Inferior parietal cortex (tissue), 1 donor: ENCODE data around the gene RPEL1.
A peak's percentile ranks its signal among the peaks of the same experiment; 100 is the strongest.

Experiments used
- DNase-seq: peaks from one replicate; pipeline ENCODE4 v3.0.0-alpha.2; 2016; ENCODE audit errors: extremely low spot score

Gene RPEL1

DNA sequence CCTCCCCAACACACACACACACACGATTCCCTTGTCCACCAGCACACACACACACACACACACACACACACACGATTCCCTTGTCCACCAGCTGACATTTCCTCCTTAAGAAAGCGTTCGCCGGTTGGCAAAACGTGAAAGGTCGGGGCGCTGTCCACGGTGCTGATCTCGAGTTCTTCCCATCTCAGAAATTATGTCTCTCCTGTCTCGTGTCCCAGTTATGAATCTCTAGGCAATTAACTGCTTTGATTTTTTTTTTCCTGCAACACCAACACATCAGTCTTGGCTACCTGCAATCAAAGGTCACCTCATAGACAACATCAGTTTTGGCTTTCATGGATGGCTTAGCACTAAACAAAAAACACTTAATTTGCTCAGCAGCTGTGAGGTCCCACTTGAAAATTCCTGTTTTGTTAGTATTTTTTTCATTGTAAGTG is 33.2 kb downstream of the RPEL1 start:
- no peak for DNase-seq

DNA sequence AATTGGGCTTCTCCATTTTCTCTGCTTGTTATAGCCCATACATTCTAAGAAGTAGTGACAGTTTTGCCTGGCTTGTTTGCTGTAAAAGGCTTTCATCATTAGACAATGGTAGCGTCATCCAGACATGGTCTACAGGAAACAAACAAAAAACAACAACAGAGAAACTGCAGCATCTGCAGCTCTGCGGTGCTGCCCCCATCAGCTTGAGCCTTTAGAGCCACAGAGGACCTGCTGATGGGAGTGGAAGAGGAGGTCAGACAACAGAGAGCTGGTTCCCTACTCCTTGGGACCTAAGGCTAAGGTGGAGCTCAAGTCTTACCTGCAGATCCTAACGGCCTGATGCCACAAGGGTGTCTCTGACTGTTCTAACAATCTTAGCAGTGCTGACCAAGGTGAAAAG is 34.3 kb downstream of the RPEL1 start:
- peak; percentile 7 for DNase-seq

DNA sequence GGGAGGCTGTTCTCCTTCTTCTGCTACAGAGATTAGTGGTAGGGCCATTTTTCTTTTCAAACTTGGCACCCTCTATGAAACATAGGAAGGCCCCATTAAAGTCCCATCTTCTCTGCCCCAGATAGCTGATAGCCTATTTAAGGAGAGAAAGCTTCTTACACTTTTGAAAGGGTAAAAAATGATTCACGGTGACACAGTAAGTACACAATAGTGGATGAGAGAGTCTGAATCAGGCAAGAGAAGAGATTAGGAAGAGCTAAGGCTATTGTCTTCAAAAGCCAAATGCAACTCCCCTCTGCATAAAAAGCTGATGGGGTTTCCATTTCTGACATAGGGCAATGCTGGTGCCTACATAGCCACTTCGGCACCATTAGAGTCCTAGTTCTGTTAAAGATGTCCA is 34.8 kb downstream of the RPEL1 start:
- peak; percentile 22 for DNase-seq

DNA sequence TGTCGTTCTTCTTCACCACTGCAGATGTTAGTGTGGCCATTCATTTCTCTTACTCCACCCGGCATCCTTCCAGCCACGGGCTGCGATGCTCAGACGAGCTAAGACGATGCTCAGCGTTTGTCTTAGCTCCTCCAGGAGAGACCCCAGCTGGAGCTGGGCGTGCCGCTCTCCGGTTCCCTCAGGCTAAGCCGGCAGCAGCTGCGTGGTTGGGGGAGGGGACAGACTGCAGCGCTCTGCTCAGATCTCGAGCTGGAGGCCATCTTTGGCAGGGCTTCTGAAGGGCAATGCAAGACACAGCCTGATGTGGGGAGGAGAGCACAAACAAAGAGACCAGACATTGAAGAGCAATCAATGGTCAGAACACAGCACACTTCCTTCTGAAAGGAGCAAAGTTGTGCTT is 36.1 kb downstream of the RPEL1 start:
- DNase-seq = peak; percentile 53

DNA sequence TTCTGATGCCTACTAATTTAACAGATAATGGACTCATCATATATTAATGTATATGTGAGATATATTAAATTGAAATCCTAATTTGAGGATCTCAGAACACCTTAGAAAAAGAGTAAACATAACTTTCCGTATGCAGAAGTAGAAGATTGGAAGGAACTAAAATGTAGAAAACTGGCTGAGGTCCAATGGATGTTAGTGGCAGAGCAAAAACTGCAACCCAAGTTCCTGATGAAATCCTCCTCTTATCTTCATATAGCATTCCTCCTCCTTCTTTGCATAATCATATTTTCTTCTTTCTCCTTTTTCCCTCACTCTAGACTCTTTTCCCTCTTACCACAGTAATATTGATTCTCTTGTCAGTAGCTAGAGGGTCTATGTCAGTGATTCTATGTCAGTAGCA is 37.3 kb downstream of the RPEL1 start:
- DNase-seq = no peak

DNA sequence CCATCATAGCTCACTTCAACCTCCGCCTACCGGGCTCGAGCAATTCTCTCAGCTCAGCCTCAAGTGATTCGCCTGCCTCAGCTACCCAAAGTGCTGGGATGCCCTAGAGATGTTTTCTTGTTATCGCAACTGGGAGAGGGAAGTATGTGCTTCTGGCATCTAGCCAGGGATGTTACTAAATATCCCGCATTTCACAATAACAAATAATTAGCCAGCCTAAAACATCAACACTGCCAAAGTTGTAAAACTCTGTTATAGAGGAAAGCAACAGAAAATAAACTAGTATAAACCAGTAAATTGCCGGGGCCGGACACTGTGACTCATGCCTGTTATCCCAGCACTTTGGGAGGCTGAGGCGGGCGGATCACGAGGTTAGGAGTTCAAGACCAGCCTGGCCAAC is 38.5 kb downstream of the RPEL1 start:
- no peak for DNase-seq

DNA sequence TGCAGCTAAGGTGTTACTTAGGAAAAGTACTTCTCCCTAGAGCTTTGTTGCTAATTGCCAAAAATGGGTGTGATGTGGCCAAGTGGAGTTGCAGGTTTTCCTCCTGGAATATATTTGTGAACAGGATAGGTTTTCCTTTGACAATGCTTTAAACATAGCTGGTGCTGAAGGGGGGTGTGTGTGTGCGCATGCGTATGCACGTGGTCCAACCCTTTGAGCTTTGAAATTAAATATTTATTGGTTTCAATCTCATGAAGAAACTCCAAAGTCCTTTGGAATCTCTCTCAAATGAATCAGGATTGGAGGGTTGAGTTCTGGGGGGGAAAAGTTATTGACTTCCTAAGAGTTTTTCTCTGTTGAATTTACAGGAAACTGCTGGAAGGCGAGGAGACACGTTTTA is 42.3 kb downstream of the RPEL1 start:
- no peak for DNase-seq

DNA sequence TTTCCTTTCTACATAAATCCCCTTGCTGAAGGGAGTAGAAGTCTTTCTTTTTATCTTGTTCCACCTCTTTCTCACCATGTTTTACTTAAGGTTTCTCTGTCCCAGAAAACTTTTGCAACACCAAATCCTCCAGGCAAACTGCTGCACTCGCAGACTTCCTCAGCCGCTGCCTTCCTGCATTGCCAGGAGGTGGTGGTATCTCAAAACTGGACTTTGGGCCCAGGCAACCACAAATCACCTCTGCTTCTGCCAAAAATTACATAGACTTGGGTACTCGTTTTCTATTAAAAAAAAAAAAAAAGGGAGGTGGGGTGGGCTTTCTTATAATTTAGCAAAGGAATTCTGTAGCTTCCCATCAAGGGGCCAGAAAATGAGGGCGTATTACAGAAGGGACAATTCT is 45.9 kb downstream of the RPEL1 start:
- no peak for DNase-seq

DNA sequence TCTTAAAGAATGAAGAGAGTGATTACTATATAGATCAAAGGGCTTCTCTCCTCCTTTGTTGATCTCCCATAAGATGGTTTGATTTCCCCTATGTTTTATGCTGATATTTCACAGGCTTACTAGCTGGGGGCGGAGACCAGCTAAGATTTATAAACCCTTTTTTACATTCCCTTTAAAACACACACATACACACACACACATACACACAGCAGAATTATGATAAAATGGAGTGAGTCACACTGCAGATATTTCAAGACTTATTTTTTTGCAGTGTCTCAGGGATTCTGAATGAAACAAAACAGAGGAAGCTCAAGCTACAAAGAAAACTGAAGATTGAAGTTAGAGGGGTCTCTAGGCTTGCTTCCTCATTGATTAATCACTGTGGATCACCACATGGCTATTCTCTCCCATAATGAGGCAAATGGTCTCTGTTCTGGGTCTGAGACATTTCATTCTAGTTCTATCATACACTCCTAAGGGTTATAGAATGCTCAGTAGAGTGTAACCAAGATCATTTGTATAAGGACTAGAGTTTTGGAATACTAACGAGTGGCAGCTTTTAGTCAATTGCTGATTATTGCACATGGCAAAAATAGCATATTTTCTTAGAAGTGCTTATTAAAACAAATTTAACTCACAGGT is 49.8 kb downstream of the RPEL1 start:
- DNase-seq = peak; percentile 15
